WTC11 (cell line): ENCODE measurements around the gene SPOCK1. TPM values are rescaled to one million over a fixed set of nuclear protein-coding genes. Genes with fewer than 3 reads are reported as not detected.

ENCODE experiments used
- ATAC-seq: fragments of 200-7000 bp; cut with Tn5 transposase; 2 replicates; pipeline ENCODE4 v1.10.0; 2021; ENCODE audit warnings: mild to moderate bottlenecking, moderate library complexity
- CTCF ChIA-PET: fragments of 300-600 bp; sonication (Branson Sonifier 250); formaldehyde crosslinking; loops from one replicate; lab custom pipeline; 2021; ENCODE audit warnings: antibody characterized with exemption; lab: Charles Lee
- POLR2A ChIA-PET: fragments of 350-600 bp; sonication (Branson Sonifier 250); formaldehyde crosslinking; loops from one replicate; lab custom pipeline; 2021; ENCODE audit warnings: antibody characterized with exemption; lab: Charles Lee
- DNase-seq: peaks from one replicate; pipeline ENCODE4 v3.0.0; 2021; ENCODE audit warnings: low spot score
- H3K27ac Mint-ChIP-seq: 2 replicates; pipeline ENCODE4 v1.8.0; 2021; ENCODE audit warnings: mixed read lengths
- H3K27me3 Mint-ChIP-seq: 2 replicates; pipeline ENCODE4 v1.8.0; 2021; ENCODE audit warnings: low read depth, mild to moderate bottlenecking, moderate library complexity, mixed read lengths
- H3K36me3 Mint-ChIP-seq: 2 replicates; pipeline ENCODE4 v1.8.0; 2021; ENCODE audit warnings: mixed read lengths
- H3K4me1 Mint-ChIP-seq: 2 replicates; pipeline ENCODE4 v1.8.0; 2022; ENCODE audit warnings: mixed read lengths
- H3K4me3 Mint-ChIP-seq: 2 replicates; pipeline ENCODE4 v1.8.0; 2021; ENCODE audit warnings: mild to moderate bottlenecking, moderate library complexity, mixed read lengths
- H3K9me3 Mint-ChIP-seq: 2 replicates; pipeline ENCODE4 v1.8.0; 2021; ENCODE audit warnings: mixed read lengths
- ARID4B ChIP-seq: sonication (generic); formaldehyde crosslinking; IDR thresholded peaks from 2 replicates; pipeline ENCODE4 v1.8.0; 2023; ENCODE audit warnings: missing genetic modification reagents, mild to moderate bottlenecking, borderline replicate concordance
- ATF1 ChIP-seq: sonication (generic); formaldehyde crosslinking; IDR thresholded peaks from 2 replicates; pipeline ENCODE4 v1.8.1; 2023; ENCODE audit warnings: mild to moderate bottlenecking, moderate library complexity, missing genetic modification reagents
- CREB1 ChIP-seq: sonication (generic); formaldehyde crosslinking; IDR thresholded peaks from 2 replicates; pipeline ENCODE4 v1.8.0; 2023; ENCODE audit warnings: mild to moderate bottlenecking, missing genetic modification reagents
- CREM ChIP-seq: sonication (generic); formaldehyde crosslinking; IDR thresholded peaks from 2 replicates; pipeline ENCODE4 v1.8.1; 2022; ENCODE audit warnings: mild to moderate bottlenecking, missing genetic modification reagents, moderate library complexity
- ESRRA ChIP-seq: sonication (generic); formaldehyde crosslinking; IDR thresholded peaks from 2 replicates; pipeline ENCODE4 v1.8.1; 2022; ENCODE audit warnings: mild to moderate bottlenecking, missing genetic modification reagents, borderline replicate concordance
- ETV6 ChIP-seq: sonication (generic); formaldehyde crosslinking; IDR thresholded peaks from 2 replicates; pipeline ENCODE4 v1.8.1; 2022; ENCODE audit warnings: mild to moderate bottlenecking, missing genetic modification reagents
- FOXP1 ChIP-seq: sonication (generic); formaldehyde crosslinking; IDR thresholded peaks from 2 replicates; pipeline ENCODE4 v1.8.0; 2022; ENCODE audit warnings: missing genetic modification reagents, mild to moderate bottlenecking, moderate library complexity, borderline replicate concordance
- FOXP4 ChIP-seq: sonication (generic); formaldehyde crosslinking; IDR thresholded peaks from 2 replicates; pipeline ENCODE4 v1.8.0; 2022; ENCODE audit warnings: mild to moderate bottlenecking, missing genetic modification reagents
- HMGA2 ChIP-seq: fragments of 250-450 bp; sonication (Bioruptor Pico); IDR thresholded peaks from 2 replicates; pipeline ENCODE4 v1.4.0; 2021; ENCODE audit warnings: mild to moderate bottlenecking, moderate library complexity
- IRF1 ChIP-seq: sonication (generic); formaldehyde crosslinking; IDR thresholded peaks from 2 replicates; pipeline ENCODE4 v1.8.0; 2023; ENCODE audit warnings: missing genetic modification reagents
- MYBL2 ChIP-seq: sonication (generic); formaldehyde crosslinking; IDR thresholded peaks from 2 replicates; pipeline ENCODE4 v1.8.1; 2023; ENCODE audit warnings: mild to moderate bottlenecking, moderate library complexity, missing genetic modification reagents
- NR3C1 ChIP-seq: sonication (generic); formaldehyde crosslinking; conservative IDR thresholded peaks from 2 replicates; pipeline ENCODE4 v1.8.1; 2023; ENCODE audit warnings: low read depth, mild to moderate bottlenecking, missing genetic modification reagents
- RELA ChIP-seq: sonication (generic); formaldehyde crosslinking; IDR thresholded peaks from 2 replicates; pipeline ENCODE4 v1.8.1; 2022; ENCODE audit warnings: missing genetic modification reagents, mild to moderate bottlenecking, borderline replicate concordance
- TEAD4 ChIP-seq: sonication (generic); formaldehyde crosslinking; IDR thresholded peaks from 2 replicates; pipeline ENCODE4 v1.8.0; 2022; ENCODE audit warnings: mild to moderate bottlenecking, missing genetic modification reagents
- USF2 ChIP-seq: sonication (generic); formaldehyde crosslinking; IDR thresholded peaks from 2 replicates; pipeline ENCODE4 v1.8.1; 2023; ENCODE audit warnings: mild to moderate bottlenecking, missing genetic modification reagents, moderate library complexity
- ZNF416 ChIP-seq: fragments of 250-450 bp; sonication (Bioruptor Pico); IDR thresholded peaks from 2 replicates; pipeline ENCODE4 v1.9.0; 2021; ENCODE audit warnings: mild to moderate bottlenecking, inconsistent platforms
- ZNF423 ChIP-seq: fragments of 250-450 bp; sonication (Bioruptor Pico); IDR thresholded peaks from 2 replicates; pipeline ENCODE4 v2.1.2; 2022; ENCODE audit warnings: mild to moderate bottlenecking, moderate library complexity
- ZNF425 ChIP-seq: fragments of 250-450 bp; sonication (Bioruptor Pico); conservative IDR thresholded peaks from 2 replicates; pipeline ENCODE4 v1.9.0; 2021; ENCODE audit warnings: mild to moderate bottlenecking
- ZNF512 ChIP-seq: sonication (generic); formaldehyde crosslinking; IDR thresholded peaks from 2 replicates; pipeline ENCODE4 v1.8.1; 2022; ENCODE audit warnings: missing genetic modification reagents, borderline replicate concordance
- ZNF532 ChIP-seq: fragments of 250-450 bp; sonication (Bioruptor Pico); IDR thresholded peaks from 2 replicates; pipeline ENCODE4 v1.9.0; 2021; ENCODE audit warnings: mild to moderate bottlenecking, borderline replicate concordance
- total RNA-seq: library from RNA; stranded (reverse); gene quantifications from 3 replicates; pipeline ENCODE4 v1.2.3, GENCODE V29; 2021

SPOCK1 gene
- total RNA-seq, 1 experiment from 2014 or later = 15.2 TPM

- Mint-ChIP-seq H3K36me3 (no peaks in the 10 kb centered on the region), H3K4me3 (no peak overlapping the region), H3K27me3 (no peaks in the 10 kb centered on the region), H3K4me1 (no peaks in the 10 kb centered on the region), H3K27ac (no peak overlapping the region), H3K9me3 (peaks cover 9% of the 10 kb centered on the region)
- ChIA-PET POLR2A (no interaction called here), CTCF (interaction anchor here (1.6 kb wide), 1 partner anchor 109 kb away, joined by 3 read pairs; no protein-coding TSS in a partner anchor)
- DNase-seq (no peak), ATAC-seq (no peak)
- TF ChIP-seq FOXP4 (no peak), ZNF532 (no peak), MYBL2 (CRISPR knock-in tag) (no peak), ZNF512 (no peak), ZNF423 (CRISPR knock-in tag) (no peak), ZNF416 (no peak), IRF1 (no peak), ZNF425 (CRISPR knock-in tag) (no peak), RELA (no peak), USF2 (CRISPR knock-in tag) (no peak), TEAD4 (no peak), ETV6 (no peak), CREM (CRISPR knock-in tag) (no peak), CREB1 (CRISPR knock-in tag) (no peak), HMGA2 (CRISPR knock-in tag) (no peak), FOXP1 (CRISPR knock-in tag) (no peak), NR3C1 (CRISPR knock-in tag) (no peak), ATF1 (CRISPR knock-in tag) (no peak), ESRRA (CRISPR knock-in tag) (no peak), ARID4B (CRISPR knock-in tag) (no peak)
These were observed 262.9 kb downstream of the SPOCK1 start for GRCh38 chr5:137236252-137236651.
